MM.1S (cell line): ENCODE measurements around the gene KLHL35.

ENCODE experiments used
- EZH2 ChIP-seq: fragments of 300-600 bp; sonication (generic); optimal IDR thresholded peaks from 2 replicates; pipeline ENCODE3; 2017; ENCODE audit warnings: low read depth, mild to moderate bottlenecking, antibody characterized with exemption, low read length, mixed read lengths
- EZH2phosphoT487 ChIP-seq: fragments of 300-600 bp; sonication (generic); IDR thresholded peaks from 2 replicates; pipeline ENCODE4 v1.6.1; 2018; ENCODE audit warnings: antibody characterized with exemption, low read length
- TF ChIP-seq, protein P1 (sequence below): fragments of 300-600 bp; sonication (generic); IDR thresholded peaks from 2 replicates; pipeline ENCODE4 v1.5.1; 2016; ENCODE audit warnings: antibody characterized with exemption, low read length, mixed read lengths

- TF ChIP-seq EZH2 (no peak), EZH2phosphoT487 (no peak)
- TF ChIP-seq, protein P1, sequence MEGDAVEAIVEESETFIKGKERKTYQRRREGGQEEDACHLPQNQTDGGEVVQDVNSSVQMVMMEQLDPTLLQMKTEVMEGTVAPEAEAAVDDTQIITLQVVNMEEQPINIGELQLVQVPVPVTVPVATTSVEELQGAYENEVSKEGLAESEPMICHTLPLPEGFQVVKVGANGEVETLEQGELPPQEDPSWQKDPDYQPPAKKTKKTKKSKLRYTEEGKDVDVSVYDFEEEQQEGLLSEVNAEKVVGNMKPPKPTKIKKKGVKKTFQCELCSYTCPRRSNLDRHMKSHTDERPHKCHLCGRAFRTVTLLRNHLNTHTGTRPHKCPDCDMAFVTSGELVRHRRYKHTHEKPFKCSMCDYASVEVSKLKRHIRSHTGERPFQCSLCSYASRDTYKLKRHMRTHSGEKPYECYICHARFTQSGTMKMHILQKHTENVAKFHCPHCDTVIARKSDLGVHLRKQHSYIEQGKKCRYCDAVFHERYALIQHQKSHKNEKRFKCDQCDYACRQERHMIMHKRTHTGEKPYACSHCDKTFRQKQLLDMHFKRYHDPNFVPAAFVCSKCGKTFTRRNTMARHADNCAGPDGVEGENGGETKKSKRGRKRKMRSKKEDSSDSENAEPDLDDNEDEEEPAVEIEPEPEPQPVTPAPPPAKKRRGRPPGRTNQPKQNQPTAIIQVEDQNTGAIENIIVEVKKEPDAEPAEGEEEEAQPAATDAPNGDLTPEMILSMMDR = no peak
Observed at GRCh38 chr11:75394085-75394840, 38.7 kb downstream of the KLHL35 start.
